ENCODE results near the gene ARG2.

DNA sequence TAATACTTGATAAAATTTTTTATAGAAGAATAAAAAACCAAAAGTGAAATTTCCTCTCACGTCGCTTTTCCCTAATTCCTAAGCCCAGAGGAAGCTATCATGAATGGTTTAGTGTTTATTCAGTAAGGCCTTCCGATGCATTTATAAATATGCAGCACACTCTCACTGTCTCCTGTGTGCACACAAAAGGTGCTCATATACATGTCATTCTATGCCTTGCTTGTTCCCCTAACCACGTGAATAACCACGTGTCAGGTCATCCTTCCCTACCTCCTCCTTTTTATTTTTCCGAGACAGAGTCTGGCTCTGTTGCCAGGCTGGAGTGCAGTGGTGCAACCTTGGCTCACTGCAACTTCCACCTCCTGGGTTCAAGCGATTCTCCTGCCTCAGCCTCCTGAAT is 49.3 kb upstream of the ARG2 start:
- TF ChIP-seq POLR2AphosphoS5 (IDR thresholded peaks at IDR 0.05) (no peak), POLR2A (IDR thresholded peaks at IDR 0.05) (no peak)
- TF ChIP-seq, protein P1, sequence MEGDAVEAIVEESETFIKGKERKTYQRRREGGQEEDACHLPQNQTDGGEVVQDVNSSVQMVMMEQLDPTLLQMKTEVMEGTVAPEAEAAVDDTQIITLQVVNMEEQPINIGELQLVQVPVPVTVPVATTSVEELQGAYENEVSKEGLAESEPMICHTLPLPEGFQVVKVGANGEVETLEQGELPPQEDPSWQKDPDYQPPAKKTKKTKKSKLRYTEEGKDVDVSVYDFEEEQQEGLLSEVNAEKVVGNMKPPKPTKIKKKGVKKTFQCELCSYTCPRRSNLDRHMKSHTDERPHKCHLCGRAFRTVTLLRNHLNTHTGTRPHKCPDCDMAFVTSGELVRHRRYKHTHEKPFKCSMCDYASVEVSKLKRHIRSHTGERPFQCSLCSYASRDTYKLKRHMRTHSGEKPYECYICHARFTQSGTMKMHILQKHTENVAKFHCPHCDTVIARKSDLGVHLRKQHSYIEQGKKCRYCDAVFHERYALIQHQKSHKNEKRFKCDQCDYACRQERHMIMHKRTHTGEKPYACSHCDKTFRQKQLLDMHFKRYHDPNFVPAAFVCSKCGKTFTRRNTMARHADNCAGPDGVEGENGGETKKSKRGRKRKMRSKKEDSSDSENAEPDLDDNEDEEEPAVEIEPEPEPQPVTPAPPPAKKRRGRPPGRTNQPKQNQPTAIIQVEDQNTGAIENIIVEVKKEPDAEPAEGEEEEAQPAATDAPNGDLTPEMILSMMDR (IDR thresholded peaks at IDR 0.05), result no peak
